K562 (cell line): ENCODE measurements around the gene HIP1R. TPM values are rescaled to one million over a fixed set of nuclear protein-coding genes. Genes with fewer than 3 reads are reported as not detected.
A peak's percentile ranks its signal among the peaks of the same experiment; 100 is the strongest.

Experiments used
- ATAC-seq: fragments of 200-7000 bp; cut with Tn5 transposase; 3 replicates; pipeline ENCODE4 v1.9.1; 2020; ENCODE audit warnings: moderate library complexity
- BruUV-seq: library from RNA; stranded (reverse); fragments of 400-500 nt; replicated peaks from 2 replicates; lab custom pipeline; 2021; lab: Mats Ljungman, UMichigan
- CTCF ChIA-PET: fragments of 300-600 bp; formaldehyde crosslinking; extraction: SDS; loops from one replicate; lab custom pipeline; 2021; ENCODE audit warnings: low intra/inter-chr PET ratio; lab: Yijun Ruan, JAX
- POLR2A ChIA-PET: fragments of 300-600, 350-650 bp; sonication (Branson Sonifier 250); formaldehyde crosslinking; extraction: SDS; loops from one replicate; lab custom pipeline; 2021; ENCODE audit warnings: antibody characterized with exemption, inconsistent platforms; lab: Yijun Ruan, JAX
- DNase-seq, 4 experiments: peaks; one replicate each; pipeline versions ENCODE4 v3.0.0 to v3.0.0-alpha.2; 2011 to 2018; ENCODE audit warnings: low spot score in 3 of 4, mixed read lengths in 3 of 4; ENCODE audit errors: extremely low read depth in 1 of 4
- FAIRE-seq: peaks from 2 replicates; lab custom pipeline; 2011; peaks lifted over from hg19 to GRCh38; lab: Jason Lieb, UNC
- H2AFZ ChIP-seq: 2 replicates; pipeline ENCODE4 v1.6.0; 2011; ENCODE audit warnings: low read depth, low read length, control low read depth, inconsistent platforms
- H3K27ac ChIP-seq: fragments of 200-600 bp; 3 replicates; pipeline ENCODE4 v1.8.0; 2011; ENCODE audit warnings: low read depth, mild to moderate bottlenecking, control low read depth, inconsistent platforms, low read length, moderate library complexity, mixed read lengths; ENCODE audit errors: extremely low read depth
- H3K27me3 ChIP-seq, 2 experiments: fragments of 300-600 bp in 1 of 2; 2 replicates in 1 of 2; 3 replicates in 1 of 2; pipeline versions ENCODE4 v1.6.0 to v1.8.0; 2011; ENCODE audit warnings: inconsistent platforms in 2 of 2, low read length in 2 of 2, mild to moderate bottlenecking in 1 of 2, mixed read lengths in 1 of 2, moderate library complexity in 1 of 2; ENCODE audit not compliant: control insufficient read depth in 2 of 2, insufficient read depth in 2 of 2
- H3K36me3 ChIP-seq: fragments of 300-600 bp; 3 replicates; pipeline ENCODE4 v1.8.0; 2011; ENCODE audit warnings: mild to moderate bottlenecking, low read length, inconsistent platforms; ENCODE audit not compliant: control insufficient read depth, insufficient read depth
- H3K4me1 ChIP-seq, 2 experiments: fragments of 200-600 bp in 1 of 2; replicated peaks in 1 of 2; 2 replicates in 1 of 2; 3 replicates in 1 of 2; pipeline versions ENCODE4 v1.5.1 to v1.8.0; 2011; ENCODE audit warnings: inconsistent platforms in 2 of 2, low read length in 2 of 2, mild to moderate bottlenecking in 1 of 2, mixed read lengths in 1 of 2, moderate library complexity in 1 of 2; ENCODE audit not compliant: control insufficient read depth in 2 of 2, insufficient read depth in 2 of 2
- H3K4me2 ChIP-seq: 2 replicates; pipeline ENCODE4 v1.6.1; 2011; ENCODE audit warnings: low read length, control low read depth, inconsistent platforms, mixed read lengths; ENCODE audit not compliant: insufficient read depth
- H3K4me3 ChIP-seq: fragments of 200-600 bp; sonication (generic), shearing (Covaris generic); 2 replicates; pipeline ENCODE4 v1.5.1; 2016; ENCODE audit warnings: control low read depth, inconsistent platforms
- H3K79me2 ChIP-seq: fragments of 200-600 bp; 3 replicates; pipeline ENCODE4 v1.8.0; 2011; ENCODE audit warnings: low read length, inconsistent platforms; ENCODE audit not compliant: control insufficient read depth, insufficient read depth
- H3K9ac ChIP-seq, 2 experiments: 2 replicates each; pipeline versions ENCODE4 v1.6.0 to v1.6.1; 2011; ENCODE audit warnings: low read depth in 2 of 2, low read length in 2 of 2, control low read depth in 1 of 2, inconsistent platforms in 1 of 2, mild to moderate bottlenecking in 1 of 2, mixed read lengths in 1 of 2; ENCODE audit not compliant: insufficient read depth in 1 of 2
- H3K9me1 ChIP-seq: one replicate; pipeline ENCODE4 v1.6.0; 2011; ENCODE audit warnings: inconsistent platforms, mild to moderate bottlenecking, low read length, moderate library complexity; ENCODE audit not compliant: control insufficient read depth, insufficient read depth
- H3K9me3 ChIP-seq: replicated peaks from 2 replicates; pipeline ENCODE4 v1.5.1; 2011; ENCODE audit warnings: low read depth, low read length, inconsistent platforms; ENCODE audit not compliant: control insufficient read depth, insufficient read depth
- H4K20me1 ChIP-seq: replicated peaks from 2 replicates; pipeline ENCODE4 v1.6.1; 2011; ENCODE audit warnings: low read length, inconsistent platforms, mixed read lengths; ENCODE audit not compliant: control insufficient read depth, insufficient read depth
- BMI1 ChIP-seq: fragments of 150-350 bp; IDR thresholded peaks from 2 replicates; pipeline ENCODE4 v1.6.1; 2014; ENCODE audit warnings: low read length
- CBFA2T3 ChIP-seq: fragments of 450-650 bp; IDR thresholded peaks from 2 replicates; pipeline ENCODE4 v1.6.1; 2017
- CEBPB ChIP-seq: fragments of 450-650 bp; IDR thresholded peaks from 2 replicates; pipeline ENCODE4 v1.6.1; 2016; ENCODE audit warnings: missing genetic modification characterization, missing compliant biosample characterization
- CEBPG ChIP-seq, 3 experiments: fragments of 200-800 bp in 1 of 3; sonication (Bioruptor generic) in 1 of 3; sonication (generic) in 1 of 3; formaldehyde crosslinking in 1 of 3; IDR thresholded peaks in 2 of 3; conservative IDR thresholded peaks in 1 of 3; 2 replicates each; pipeline versions ENCODE4 v1.6.1 to v1.8.0; 2016 to 2022; ENCODE audit warnings: missing compliant biosample characterization in 2 of 3, missing genetic modification characterization in 2 of 3, mild to moderate bottlenecking in 1 of 3, missing genetic modification reagents in 1 of 3
- ETV1 ChIP-seq: fragments of 450-650 bp; conservative IDR thresholded peaks from 2 replicates; pipeline ENCODE4 v1.6.1; 2016; ENCODE audit warnings: missing genetic modification characterization, control low read depth, low read depth, missing compliant biosample characterization
- HDAC1 ChIP-seq, 2 experiments: fragments of 450-650 bp; IDR thresholded peaks; 2 replicates each; pipeline ENCODE4 v1.6.1; 2016 to 2017; ENCODE audit warnings: inconsistent platforms in 1 of 2, mild to moderate bottlenecking in 1 of 2, moderate library complexity in 1 of 2
- JUND ChIP-seq, 2 experiments: IDR thresholded peaks; 2 replicates in 1 of 2; 3 replicates in 1 of 2; pipeline ENCODE4 v1.6.1; 2011; ENCODE audit warnings: borderline replicate concordance in 2 of 2, low read depth in 2 of 2, low read length in 2 of 2, improper control_type of control experiment in 1 of 2, missing biosample characterization in 1 of 2, missing genetic modification characterization in 1 of 2, missing genetic modification reagents in 1 of 2
- KDM1A ChIP-seq, 2 experiments: fragments of 450-650 bp; IDR thresholded peaks; 2 replicates each; pipeline ENCODE4 v1.6.1; 2016; ENCODE audit warnings: mild to moderate bottlenecking in 2 of 2
- MNT ChIP-seq, 2 experiments: fragments of 450-650 bp; conservative IDR thresholded peaks; 2 replicates each; pipeline ENCODE4 v1.6.1; 2017; ENCODE audit warnings: mild to moderate bottlenecking in 2 of 2, moderate library complexity in 2 of 2
- PHF8 ChIP-seq: fragments of 200-600 bp; sonication (generic); IDR thresholded peaks from 2 replicates; pipeline ENCODE4 v1.6.1; 2012; ENCODE audit warnings: mixed run types, mild to moderate bottlenecking, inconsistent platforms, low read length, moderate library complexity, borderline replicate concordance
- SRSF9 ChIP-seq: fragments of 200-400 bp; formaldehyde crosslinking; IDR thresholded peaks from 2 replicates; pipeline ENCODE4 v1.6.1; 2017; ENCODE audit warnings: low read depth, low read length, borderline replicate concordance
- ZNF274 ChIP-seq: IDR thresholded peaks from 2 replicates; pipeline ENCODE4 v1.6.1; 2011; ENCODE audit warnings: low read depth, mild to moderate bottlenecking, low read length, moderate library complexity, borderline replicate concordance
- WGBS: fragments of 100-300 bp; shearing (Covaris generic); methylation state at CpG from one replicate; pipeline ENCODE4 v1.1.6; 2016; ENCODE audit warnings: low coverage, mixed read lengths; ENCODE audit not compliant: insufficient coverage; ENCODE audit errors: missing lambda C conversion rate; 5-methylcytosine and 5-hydroxymethylcytosine counted together
- in situ Hi-C: fragments of 300-500 bp; cut with MboI; formaldehyde crosslinking; loops from 4 replicates; pipeline ENCODE4 v1.15.0; 2018; ENCODE audit warnings: inconsistent platforms, mixed read lengths
- intact Hi-C: fragments of 100-400 bp; cut with micrococcal nuclease; formaldehyde crosslinking; loops from 2 replicates; pipeline ENCODE4 v1.14.2; 2022
- polyA plus RNA-seq, 8 experiments: library from polyadenylated mRNA; depleted of rRNA in 4 of 8; stranded (reverse) in 5 of 8; unstranded in 3 of 8; fragments of >200 nt; fragmentation: Nextera tagmentation in 2 of 8; fragmentation: Illumina TruSeq in 1 of 8; extraction: Ambion mirVana in 2 of 8; extraction: Trizol in 1 of 8; gene quantifications; 2 replicates each; pipeline versions ENCODE4 v1.2.1 to v1.2.3, GENCODE V29; 2011 to 2014; ENCODE audit warnings: inconsistent platforms in 1 of 8, missing spikeins in 1 of 8
- total RNA-seq, 7 experiments: library from RNA; depleted of rRNA in 6 of 7; stranded (reverse); fragments of >200 nt in 6 of 7; fragmentation: Illumina TruSeq in 2 of 7; extraction: Trizol in 2 of 7; gene quantifications; 2 replicates each; pipeline versions ENCODE4 v1.2.1 to v1.2.3, GENCODE V29; 2011 to 2021; ENCODE audit warnings: low replicate concordance in 1 of 7
- TF ChIP-seq, protein P1 (sequence below): sonication (generic); formaldehyde crosslinking; IDR thresholded peaks from 2 replicates; pipeline ENCODE4 v1.8.0; 2022; ENCODE audit warnings: mild to moderate bottlenecking, missing genetic modification reagents

Gene HIP1R
- total and polyA plus RNA-seq, 9 of the 15 experiments (the other 6 are each of a cell fraction or from before 2014, with no cell fraction given), result 0.15 to 31.0 (median 14.2) TPM

- H3K9me1 ChIP-seq, result no peaks in the 10 kb centered on the region
- no peaks in the 10 kb centered on the region for H3K9me3 ChIP-seq
- H2AFZ ChIP-seq, result no peak overlapping the region
- no peaks in the 10 kb centered on the region for H3K27me3 ChIP-seq
- no TSS peak for BruUV-seq
- intact Hi-C loops (no loop called here), in situ Hi-C loops (no loop called here)
- H3K79me2 ChIP-seq, result peaks cover 89% of the 10 kb centered on the region
- DNase-seq (peak in 2 of 4 experiments; percentile 33 to 37), ATAC-seq (no peak), FAIRE-seq (no peak)
- CTCF ChIA-PET, result no interaction called here
- peak overlapping the region; percentile 16; the same call in 1 of the 3 replicates for H3K27ac ChIP-seq
- peaks cover 18% of the 10 kb centered on the region; the same call in 2 of the 3 replicates for H3K36me3 ChIP-seq
- 32% methylated on average over 10 of the region's 10 CpGs for WGBS
- peak overlapping the region; percentile 27; the same call in 1 of the 2 replicates for H3K4me2 ChIP-seq
- H3K4me3 ChIP-seq, result no peak overlapping the region
- no peak overlapping the region for H3K9ac ChIP-seq
- H4K20me1 ChIP-seq, result peaks cover 40% of the 10 kb centered on the region
- POLR2A ChIA-PET, result interaction anchor here (0.6 to 2.1 kb wide), 10 partner anchors 10 to 1032 kb away, joined by 3 to 8 read pairs (median 4); partner anchors contain the start of gene ABCB9
- H3K4me1 ChIP-seq, result peaks cover 38 to 65% of the 10 kb centered on the region in 2 experiments
- TF ChIP-seq, protein P1, sequence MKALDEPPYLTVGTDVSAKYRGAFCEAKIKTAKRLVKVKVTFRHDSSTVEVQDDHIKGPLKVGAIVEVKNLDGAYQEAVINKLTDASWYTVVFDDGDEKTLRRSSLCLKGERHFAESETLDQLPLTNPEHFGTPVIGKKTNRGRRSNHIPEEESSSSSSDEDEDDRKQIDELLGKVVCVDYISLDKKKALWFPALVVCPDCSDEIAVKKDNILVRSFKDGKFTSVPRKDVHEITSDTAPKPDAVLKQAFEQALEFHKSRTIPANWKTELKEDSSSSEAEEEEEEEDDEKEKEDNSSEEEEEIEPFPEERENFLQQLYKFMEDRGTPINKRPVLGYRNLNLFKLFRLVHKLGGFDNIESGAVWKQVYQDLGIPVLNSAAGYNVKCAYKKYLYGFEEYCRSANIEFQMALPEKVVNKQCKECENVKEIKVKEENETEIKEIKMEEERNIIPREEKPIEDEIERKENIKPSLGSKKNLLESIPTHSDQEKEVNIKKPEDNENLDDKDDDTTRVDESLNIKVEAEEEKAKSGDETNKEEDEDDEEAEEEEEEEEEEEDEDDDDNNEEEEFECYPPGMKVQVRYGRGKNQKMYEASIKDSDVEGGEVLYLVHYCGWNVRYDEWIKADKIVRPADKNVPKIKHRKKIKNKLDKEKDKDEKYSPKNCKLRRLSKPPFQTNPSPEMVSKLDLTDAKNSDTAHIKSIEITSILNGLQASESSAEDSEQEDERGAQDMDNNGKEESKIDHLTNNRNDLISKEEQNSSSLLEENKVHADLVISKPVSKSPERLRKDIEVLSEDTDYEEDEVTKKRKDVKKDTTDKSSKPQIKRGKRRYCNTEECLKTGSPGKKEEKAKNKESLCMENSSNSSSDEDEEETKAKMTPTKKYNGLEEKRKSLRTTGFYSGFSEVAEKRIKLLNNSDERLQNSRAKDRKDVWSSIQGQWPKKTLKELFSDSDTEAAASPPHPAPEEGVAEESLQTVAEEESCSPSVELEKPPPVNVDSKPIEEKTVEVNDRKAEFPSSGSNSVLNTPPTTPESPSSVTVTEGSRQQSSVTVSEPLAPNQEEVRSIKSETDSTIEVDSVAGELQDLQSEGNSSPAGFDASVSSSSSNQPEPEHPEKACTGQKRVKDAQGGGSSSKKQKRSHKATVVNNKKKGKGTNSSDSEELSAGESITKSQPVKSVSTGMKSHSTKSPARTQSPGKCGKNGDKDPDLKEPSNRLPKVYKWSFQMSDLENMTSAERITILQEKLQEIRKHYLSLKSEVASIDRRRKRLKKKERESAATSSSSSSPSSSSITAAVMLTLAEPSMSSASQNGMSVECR (CRISPR knock-in tag), result no peak
- peak in 1 of 2 experiments; percentile 68; a peak in 2 of 4 replicates for TF ChIP-seq HDAC1 (IDR thresholded peaks at IDR 0.05)
- no peak for TF ChIP-seq MNT (conservative IDR thresholded peaks at IDR 0.05)
- peak; percentile 9; the same call in 1 of the 2 replicates for TF ChIP-seq CBFA2T3
- no peak for TF ChIP-seq ETV1
- TF ChIP-seq KDM1A (IDR thresholded peaks at IDR 0.05), result peak; percentile 88 to 90
- no peak for TF ChIP-seq SRSF9
- TF ChIP-seq ZNF274, result no peak
- TF ChIP-seq JUND (IDR thresholded peaks at IDR 0.05; ENCODE audit: borderline replicate concordance, low read depth, low read length), result peak; percentile 15; the same call in 1 of the 2 replicates
- no peak for TF ChIP-seq JUND (tag; IDR thresholded peaks at IDR 0.05; ENCODE audit: borderline replicate concordance, low read depth, low read length)
- TF ChIP-seq PHF8, result no peak
- peak; percentile 67 for TF ChIP-seq CEBPB (tag)
- no peak for TF ChIP-seq CEBPG (CRISPR knock-in tag; IDR thresholded peaks at IDR 0.05)
- 0 out of 4 replicates have a peak, but pooled peaks of 1 of the 2 experiments have one; percentile 26 for TF ChIP-seq CEBPG (tag; conservative IDR thresholded peaks at IDR 0.05 in 1 of 2, IDR thresholded peaks at IDR 0.05 in 1 of 2)
- TF ChIP-seq BMI1, result no peak
Observed at GRCh38 chr12:122891661-122892525, 56.6 kb downstream of the HIP1R start.
